ENCODE measurements around the gene ELF2.
"Not testable (repeated sequence)": the region's sequence is repeated elsewhere in the genome, so short reads cannot be mapped to it uniquely, and the experiment has no call there.

The ELF2 gene

DNA sequence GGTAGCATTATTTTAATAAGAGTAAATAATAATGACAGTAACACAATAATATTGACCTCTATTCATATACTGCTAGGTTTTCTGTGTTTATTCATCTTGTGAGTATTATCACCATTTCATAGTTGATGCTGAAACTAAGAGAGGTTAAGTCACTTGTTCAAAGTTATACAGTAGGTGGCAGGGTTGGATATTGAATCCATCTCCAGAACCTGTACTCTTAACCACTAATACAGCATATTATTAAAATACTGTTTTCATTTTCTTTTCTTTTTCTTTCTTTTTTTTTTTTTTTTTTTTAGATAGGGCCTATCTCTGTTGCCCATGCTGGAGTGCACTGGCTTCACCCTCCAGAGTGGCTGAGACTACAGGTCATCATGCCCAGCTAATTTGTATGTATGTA is 7.1 kb upstream of the ELF2 start:
- FAIRE-seq, result peak; percentile 46

DNA sequence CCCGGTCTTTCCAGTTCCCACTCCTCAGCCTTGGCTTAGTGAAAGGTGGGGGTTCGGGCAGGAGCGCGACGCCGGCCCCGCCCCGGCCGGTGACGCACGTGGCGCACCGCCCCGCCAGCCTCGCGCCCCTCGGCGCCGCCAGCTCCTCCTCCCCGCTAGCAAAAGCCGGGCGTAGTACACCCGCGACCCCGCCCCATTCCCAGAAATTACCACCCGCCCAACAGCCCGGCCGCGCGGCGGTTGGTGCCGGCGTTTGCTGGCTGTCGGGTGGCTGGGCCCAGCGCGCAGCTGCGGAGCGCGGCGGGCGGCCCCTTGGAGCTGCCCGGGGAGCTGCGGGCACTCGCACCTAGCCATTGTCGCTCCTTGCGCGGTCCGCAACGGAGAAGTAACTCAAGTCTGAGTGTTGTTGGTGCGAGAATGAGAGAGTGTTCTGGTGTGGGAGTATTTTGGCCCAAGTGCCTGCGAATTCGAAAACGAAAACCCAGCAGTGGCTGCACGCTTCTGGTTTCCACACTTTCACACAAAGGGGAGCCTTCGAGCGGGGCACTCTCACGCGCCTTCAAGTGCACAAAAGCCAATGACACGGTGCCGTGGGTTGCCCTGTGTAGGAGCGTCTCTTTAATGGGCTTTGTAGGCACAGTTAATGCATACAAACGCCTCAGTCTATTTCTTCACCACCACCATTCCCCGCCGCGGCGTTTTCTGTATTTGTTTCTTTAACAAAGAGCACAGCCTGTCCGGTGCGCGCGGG is 1.0 kb upstream of the ELF2 start:
- no peak for FAIRE-seq

DNA sequence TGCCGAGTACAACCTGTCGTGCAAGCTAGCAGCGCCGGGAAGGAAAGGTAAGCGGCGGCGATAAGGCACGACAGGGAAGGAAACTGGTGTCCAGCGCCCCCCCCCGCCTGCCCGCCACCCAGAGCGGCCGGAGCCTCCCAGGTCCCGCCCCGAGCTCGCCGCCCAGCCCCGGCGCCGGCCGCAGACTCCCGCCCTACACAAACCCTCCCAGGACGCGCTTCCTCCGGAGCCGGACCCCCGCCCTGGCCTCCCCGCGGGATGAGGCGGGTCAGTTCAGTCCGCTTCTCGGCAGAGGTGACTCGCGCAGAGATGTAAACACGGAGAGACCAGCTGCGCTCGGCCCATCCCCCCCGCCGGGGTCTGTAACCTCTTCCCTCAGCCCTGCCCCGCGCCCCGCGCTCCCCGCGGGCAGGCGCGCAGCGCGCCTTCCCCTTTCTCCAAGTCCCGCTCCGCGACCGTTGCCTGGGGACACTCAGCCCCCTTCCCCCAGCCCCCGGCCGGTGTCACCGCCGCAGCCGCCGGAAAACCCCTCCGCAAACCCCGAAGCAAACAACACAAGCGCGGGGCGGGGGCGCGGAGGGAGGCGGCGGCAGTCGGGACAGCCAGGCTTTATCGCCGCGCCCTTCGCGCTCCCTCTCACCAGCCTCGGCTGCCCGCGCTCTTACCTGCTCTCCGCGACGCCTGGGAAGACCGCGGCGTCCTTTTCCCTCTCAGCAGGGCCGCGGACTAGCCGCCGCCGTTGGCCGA is 543 bp downstream of the ELF2 start:
- FAIRE-seq, result no peak

DNA sequence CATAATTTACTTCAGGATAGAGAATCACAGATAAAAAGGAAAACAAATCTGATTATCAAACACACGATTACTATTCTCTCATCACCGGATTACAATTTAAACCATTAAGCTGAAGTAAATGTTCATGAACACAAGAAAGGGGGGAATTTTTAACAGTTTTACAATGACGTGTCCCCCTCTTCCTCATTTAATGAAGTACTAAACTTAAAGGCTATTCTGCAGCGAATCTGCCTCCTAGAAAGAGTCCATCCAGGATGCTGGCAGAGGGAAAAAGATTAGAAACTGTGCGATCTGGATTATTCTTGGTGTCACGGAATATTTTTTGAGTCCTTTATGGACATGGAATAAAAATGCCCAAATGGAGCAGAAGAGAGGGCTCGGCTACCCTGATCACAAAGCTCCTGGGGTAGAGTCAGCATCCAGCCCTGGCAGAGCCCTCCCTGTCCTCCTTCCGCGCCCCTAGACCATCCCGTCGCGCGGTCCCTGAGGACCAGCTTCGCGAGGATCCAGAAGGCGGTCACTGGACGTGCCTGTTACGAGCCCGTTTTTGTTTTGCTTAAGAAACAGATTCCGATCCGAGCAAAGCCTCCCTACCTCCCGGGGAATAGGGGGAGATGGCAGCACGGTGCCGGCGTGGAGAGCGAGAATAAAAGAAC is 1.2 kb downstream of the ELF2 start:
- no peak for FAIRE-seq

DNA sequence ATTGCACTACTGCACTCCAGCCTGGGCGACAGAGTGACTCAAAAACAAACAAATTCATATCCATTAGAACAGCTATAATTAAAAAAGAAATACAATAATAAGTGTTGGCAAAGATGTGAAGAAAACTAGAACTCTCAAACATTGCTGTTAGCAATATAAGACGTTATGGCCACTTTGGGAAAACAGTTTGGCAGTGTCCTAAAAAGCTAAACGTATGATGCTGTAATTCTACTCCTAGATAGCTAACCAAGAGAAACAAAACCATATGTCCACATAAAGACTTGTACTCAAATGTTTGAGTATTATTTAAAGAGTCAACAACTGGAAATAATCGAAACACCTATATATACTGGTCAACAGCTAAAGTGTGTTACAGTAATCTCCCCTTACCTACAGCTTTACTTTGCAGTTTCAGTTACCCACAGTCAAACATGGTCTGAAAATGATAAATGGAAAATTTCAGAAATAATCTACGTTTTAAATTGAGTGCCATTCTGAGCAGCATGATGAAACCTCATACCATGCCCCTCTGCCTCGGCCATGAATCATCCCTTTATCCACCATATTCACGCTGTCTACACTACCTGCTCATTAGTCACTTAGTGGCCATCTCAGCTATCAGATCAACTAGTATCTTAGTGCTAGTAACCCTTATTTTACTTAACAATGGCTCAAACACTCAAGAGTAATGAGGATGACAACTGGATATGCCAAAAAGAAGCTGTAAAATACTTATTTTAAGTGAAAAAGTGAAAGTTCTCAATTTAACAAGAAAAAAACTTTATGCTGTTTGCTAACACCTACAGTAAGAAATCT is 4.9 kb downstream of the ELF2 start:
- FAIRE-seq, result no peak

DNA sequence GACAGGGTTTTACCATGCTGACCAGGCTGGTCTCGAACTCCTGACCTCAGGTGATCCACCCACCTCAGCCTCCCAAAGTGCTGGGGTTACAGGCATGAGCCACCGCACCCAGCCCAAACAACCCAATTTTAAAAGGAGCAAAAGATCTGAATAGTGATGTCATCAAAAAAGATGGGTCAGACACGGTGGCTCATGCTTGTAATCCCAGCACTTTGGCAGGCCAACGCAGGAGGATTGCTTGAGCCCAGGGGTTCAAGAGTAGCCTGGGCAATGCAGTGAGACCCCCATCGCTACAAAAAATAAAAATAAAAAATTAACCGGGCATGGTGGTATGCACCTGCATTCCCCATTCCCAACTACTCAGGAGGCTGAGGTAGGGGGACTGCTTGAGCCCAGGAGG is 6.1 kb downstream of the ELF2 start:
- no peak for FAIRE-seq

DNA sequence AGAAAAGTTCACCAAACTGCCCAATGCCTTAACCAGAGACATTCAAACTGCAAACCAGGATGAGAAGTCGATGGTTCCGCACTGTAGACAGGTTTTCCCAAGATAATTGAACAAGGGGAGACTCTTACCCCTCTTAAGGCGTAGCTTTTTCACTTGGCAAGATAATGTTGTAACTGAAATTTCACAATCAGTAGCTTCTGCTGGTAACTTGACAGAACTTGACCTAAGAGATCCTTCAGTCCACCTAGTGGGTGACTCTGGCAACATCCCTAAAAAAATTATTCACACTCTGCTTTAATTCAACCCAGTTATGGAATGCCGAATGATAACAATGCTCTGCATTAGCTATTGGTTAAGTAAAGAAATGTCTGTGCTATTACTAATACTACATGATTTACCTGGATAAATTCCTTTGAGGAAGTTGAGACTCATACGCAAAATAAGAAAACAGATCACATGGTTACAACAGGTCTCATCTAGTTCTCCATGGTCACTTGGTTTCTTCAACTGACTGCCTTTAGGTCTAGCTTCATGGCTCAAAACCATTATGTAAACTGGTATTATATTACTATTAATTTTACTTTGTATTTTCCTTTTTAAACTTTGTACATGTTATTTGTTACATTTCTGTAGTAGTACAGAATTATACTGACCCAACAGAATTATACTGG is 9.1 kb downstream of the ELF2 start:
- FAIRE-seq, result peak; percentile 20

DNA sequence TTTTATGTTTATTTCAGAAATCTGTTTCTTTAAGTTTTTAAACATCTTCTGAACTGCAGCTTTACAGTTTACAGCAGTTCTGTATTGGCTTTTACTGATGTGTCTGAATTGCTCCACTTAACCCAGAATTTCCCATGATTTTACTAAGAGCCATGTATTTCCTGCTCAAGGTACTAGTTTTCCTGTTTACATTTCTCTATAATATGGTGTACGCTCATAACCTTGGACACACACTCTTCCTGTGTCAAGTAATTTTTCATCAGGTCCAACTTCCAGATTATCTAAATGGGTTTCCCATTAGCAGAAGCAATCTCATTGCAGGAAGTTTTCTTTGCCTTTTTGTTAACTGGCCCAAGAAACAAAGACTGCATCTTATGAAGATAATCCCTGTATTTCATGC is 12.3 kb downstream of the ELF2 start:
- FAIRE-seq, result no peak

DNA sequence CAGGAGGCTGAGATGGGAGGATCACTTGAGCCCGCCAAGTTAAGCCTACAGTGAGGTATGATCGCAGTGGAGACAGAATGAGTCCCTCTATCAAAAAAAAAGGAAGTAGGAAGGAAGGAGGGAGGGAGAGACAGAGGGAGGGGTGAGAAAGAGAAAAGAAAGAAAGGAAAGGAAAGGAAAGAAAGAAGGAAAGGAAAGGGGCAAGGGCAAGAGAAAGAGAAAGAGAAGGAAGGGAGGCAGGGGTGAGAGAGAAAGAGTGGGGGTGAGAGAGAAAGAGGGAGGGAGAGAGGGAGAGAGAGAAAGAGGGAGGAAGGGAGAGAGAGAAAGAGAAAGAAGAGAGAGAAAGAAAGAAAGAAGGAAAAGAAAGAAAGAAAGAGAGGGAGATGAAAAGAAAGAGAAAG is 13.2 kb downstream of the ELF2 start:
- FAIRE-seq, result no peak

DNA sequence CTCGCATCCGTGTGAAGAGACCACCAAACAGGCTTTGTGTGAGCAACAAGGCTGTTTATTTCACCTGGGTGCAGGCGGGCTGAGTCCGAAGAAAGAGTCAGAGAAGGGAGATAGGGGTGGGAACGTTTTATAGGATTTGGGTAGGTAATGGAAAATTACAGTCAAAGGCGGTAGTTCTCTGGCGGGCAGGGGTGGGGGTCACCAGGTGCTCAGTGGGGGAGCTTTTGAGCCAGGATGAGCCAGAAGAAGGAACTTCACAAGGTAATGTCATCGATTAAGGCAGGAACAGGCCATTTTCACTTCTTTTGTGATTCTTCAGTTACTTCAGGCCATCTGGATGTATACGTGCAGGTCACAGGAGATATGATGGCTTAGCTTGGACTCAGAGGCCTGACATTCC is 19.0 kb downstream of the ELF2 start:
- FAIRE-seq, result not testable (repeated sequence)

DNA sequence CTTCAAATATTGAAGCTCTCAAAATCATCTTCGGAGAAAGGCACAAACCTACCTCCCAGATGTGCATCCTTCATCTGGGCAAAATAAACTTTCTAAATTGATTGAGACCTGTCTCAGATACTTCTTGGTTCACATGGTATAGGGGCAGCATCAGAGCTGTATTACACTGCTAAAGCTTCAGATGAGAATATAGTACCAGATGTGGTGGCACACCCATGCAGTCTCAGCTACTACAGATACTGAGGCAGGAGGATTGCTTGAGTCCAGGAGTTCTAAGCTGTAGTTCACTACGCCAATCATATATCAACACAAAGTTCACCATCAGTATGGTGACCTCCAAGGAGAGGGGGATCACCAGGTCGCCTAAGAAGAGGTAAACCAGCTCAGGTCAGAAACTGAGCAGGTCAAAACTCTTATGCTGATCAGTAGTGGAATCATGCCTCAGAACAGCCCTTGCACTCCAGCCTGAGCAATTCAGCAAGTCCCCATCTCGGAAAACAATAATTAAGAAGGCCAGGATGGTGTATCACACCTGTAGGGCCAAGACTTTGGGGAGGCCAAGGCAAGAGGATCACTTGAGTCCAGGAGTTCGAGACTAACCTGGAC is 22.0 kb downstream of the ELF2 start:
- FAIRE-seq, result no peak

DNA sequence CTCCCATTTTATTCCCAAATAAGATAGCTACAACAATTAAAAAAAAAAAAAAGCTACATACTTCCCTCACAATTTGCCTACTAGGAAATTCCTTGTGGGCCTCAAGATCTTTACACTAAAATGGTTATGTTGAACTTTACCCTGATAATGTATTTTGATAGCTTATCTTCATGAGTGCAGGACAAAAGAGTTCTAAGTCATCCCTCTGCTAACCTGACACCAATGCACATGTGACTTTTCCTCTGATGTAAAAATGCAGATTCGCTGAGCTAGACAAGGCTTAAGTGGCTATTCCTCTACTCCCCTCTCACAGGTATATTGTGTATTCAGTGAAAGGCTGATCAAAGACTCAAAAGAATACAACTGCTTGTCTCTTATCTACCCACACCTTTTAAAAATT is 22.5 kb downstream of the ELF2 start:
- FAIRE-seq, result no peak

DNA sequence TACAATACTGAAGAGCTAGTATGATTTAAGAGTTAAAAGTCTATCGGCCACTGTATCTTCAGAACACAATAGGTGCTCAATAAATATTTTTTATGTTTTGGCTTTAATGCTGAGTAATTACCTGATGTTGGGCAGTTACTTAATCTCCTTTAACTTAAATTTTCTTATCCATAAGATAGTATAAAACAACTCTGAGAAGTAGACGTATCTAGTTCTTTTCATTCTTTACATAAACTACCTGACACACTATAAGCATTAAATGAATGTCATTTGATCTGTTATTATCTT is 22.9 kb downstream of the ELF2 start:
- FAIRE-seq, result no peak

DNA sequence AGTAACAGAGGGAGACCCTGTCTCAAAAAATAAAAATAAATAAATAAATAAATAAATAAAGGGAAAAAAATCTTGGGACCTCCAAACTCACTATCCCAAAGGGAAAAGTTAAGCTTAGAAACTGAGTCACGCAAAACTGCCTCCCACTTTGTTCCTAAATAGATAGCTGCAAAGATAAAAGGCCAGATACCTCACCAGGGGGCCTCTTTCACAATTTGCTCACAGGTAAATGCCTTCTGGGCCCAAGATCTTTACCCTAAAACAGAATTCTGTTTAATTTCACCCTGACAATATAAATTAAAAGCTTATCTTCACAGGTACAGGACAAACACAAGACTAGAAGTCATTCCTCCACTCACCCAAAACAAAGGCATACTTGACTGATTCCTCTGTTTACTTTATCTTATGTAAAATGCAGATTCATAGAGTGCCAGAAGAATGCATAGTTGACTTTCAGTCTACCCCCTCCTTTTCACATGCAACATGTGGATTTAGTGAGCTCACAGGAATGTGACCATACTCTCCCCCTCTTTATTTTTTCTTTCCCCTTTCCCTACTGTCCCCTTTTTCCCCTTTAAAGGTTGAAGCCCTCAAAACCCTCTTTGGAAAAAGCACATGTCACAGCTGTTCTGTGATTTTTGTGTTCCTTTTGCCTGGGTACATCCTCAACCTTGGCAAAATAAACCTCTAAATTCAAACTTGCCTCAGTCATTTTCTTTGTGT is 23.4 kb downstream of the ELF2 start:
- no peak for FAIRE-seq

DNA sequence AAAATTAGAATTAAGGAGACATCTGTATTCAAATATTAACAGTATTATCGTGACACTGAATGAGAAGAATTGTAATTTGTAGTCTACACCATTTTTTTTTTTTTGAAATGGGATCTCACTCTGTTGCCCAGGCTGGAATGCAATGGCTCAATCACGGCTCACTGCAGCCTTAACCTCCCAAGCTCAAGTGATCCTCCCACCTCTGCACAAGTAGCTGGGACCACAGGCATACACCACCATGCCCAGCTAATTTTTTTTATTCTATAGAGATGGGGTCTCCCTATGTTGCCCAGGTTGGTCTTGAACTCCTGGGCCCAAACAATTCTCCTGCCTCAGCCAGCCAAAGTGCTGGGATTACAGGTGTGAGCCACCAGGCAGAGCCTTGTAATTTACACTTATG is 24.8 kb downstream of the ELF2 start:
- FAIRE-seq, result no peak

DNA sequence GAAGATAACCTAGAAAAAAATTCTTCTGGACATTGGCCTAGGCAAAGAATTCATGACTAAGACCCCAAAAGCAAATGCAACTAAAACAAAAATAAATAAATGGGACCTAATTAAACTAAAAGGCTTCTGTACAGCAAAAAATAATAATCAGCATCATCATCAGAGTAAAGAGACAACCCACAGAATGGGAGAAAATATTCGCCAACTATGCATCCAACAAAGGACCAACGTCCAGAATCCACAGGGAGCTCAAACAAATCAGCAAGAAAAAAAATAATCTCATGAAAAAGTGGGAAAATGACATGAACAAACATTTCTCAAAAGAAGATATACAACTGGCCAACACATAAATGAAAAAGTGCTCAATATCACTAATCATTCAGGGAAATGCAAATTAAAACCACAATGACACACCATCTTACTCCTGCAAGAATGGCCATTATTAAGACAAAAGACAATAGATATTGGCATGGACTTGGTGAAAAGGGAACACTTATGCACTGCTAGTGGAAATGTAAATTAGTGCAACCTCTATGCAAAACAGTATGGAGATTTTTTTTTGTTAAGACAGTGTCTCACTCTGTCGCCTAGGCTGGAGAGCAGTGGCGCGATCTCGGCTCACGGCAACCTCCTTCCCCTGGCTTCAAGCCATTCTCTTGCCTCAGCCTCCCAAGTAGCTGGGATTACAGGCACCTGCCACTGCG is 29.9 kb downstream of the ELF2 start:
- FAIRE-seq, result no peak

DNA sequence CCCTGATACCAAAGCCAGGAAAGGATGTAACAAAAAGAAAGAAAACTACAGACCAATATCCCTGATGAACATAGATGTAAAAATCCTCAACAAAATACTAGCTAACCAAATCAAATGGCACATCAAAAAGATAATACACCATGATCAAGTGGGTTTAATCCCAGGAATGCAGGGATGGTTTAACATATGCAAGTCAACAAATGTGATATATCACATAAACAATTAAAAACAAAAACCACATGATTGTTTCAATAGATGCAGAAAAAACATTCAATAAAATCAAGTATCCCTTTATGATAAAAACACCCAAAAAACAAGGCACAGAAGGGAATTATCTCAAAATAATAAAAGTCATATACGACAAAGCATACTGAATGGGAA is 31.5 kb downstream of the ELF2 start:
- FAIRE-seq, result no peak

DNA sequence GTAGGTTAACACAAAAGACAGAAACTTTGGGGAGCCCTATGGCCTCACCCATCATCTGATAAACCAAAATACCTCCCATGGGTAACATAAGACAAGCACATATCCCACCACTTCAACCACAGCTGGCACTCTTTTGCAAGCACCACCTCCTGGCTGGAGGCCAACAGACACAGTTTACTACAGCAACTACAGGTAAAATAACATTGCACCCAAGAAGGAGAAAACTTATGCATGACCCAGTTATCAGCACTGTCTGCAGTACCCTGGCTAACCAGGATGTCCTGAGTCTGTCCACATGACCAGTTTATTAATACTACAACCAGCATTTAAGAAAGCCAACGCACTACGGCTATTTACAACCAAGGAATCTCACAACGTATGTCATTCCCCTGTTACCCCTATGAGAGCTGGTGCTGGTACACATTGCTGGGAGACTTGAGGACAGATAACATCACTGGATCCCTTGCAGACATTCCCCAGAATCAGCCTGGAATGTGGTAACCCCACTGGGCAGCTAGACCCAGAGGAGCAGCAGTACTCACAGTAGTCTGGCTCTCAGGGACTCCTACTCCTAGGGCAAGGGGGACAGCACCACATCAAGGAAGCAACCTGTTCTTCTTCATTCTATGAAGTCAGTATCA is 32.0 kb downstream of the ELF2 start:
- FAIRE-seq, result no peak

DNA sequence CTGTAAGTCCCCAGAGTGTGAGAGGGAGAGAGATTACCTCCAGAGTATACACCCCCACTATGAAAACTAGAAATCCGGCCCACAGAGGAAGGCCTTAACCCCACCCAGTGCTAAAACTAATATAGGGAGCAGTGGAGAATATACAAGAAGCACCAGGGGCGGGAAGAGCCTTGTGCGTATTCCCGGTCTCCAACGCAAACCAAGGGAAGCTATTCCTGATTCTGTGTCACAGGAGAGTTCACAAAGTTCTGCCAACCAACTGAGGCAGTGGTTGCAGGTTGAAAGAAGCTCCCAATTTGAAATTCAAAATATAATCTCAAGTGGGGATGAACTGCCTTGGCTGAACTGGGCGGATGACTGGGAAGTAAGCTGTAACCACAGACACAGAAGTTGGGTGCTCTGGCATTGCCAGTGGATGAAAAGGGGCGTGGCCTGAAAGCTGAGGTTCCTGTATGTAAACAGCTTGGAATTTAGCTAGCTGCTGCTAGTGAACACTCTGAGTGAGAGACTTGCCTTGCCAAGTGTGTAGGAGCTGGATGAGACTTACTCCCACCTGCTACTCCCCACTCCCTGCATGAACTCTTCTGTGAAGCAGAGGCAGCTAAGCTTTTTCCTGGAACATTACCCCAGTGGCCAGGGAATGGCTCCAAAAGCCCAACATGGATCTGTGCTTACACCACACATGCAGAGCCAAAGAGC is 32.7 kb downstream of the ELF2 start:
- no peak for FAIRE-seq

DNA sequence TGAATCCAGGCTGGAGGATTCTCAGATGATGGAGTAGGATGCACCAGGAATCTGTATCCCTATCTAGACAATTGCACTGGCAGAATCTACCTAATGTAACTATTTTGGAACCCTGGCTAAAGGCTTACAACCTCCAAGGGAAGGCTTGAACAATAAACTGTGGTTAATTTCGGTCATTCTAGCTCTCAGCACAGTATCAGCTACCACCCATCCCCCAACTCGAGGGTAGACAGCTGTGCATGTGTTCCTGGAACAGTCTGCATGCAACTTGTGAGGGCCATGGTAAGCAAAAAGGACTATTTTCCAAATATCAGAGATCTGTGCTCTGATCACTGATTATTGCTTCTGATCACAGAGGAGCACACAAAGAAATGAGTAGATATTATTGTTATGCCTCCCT is 34.0 kb downstream of the ELF2 start:
- FAIRE-seq, result no peak
